ENCODE data around the gene COX7A2L.

The COX7A2L gene

DNA sequence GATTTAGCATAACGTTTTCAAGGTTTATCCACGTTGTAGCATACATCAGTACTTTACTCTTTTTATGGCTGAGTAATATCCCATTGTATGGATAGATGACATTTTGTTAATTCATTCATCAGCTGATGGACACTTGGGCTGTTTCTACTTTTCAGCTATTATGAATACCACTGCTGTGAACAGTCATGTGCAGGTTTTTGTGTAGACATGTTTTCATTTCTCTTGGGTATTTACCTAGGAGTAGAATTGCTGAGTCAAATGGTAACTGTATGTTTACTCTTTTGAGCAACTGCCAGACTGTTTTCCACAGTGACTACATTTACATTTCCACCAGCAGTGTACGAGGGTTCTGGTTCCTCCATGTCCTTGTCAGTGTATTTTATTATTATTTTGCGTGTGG, 33.9 kb downstream of the COX7A2L start:
- Histone ChIP-seq H3K36me3 (ENCODE audit: low read length) (peaks cover 14% of the 10 kb centered on the region; the same call in 1 of the 2 replicates), H3K27ac (ENCODE audit: low read depth, low read length) (no peak overlapping the region), H3K4me3 (ENCODE audit: insufficient read depth, low read length, poor library complexity, severe bottlenecking) (no peak overlapping the region), H3K4me2 (ENCODE audit: low read depth, low read length, poor library complexity, severe bottlenecking) (no peak overlapping the region), H2AFZ (ENCODE audit: low read depth, low read length, severe bottlenecking) (no peak overlapping the region), H4K20me1 (ENCODE audit: low read depth, low read length) (no peaks in the 10 kb centered on the region), H3K9me3 (ENCODE audit: insufficient read depth, low read length) (no peaks in the 10 kb centered on the region), H3F3A (ENCODE audit: insufficient read depth) (peaks cover 9% of the 10 kb centered on the region; the same call in 1 of the 2 replicates), H3K27me3 (ENCODE audit: low read length) (no peaks in the 10 kb centered on the region), H3K79me2 (ENCODE audit: insufficient read depth, low read length) (no peaks in the 10 kb centered on the region), H3K9me2 (replicated peaks; ENCODE audit: insufficient read depth, low read length) (no peaks in the 10 kb centered on the region), H3K9ac (ENCODE audit: low read length) (no peak overlapping the region)
- no peak for TF ChIP-seq EZH2phosphoT487 (conservative IDR thresholded peaks at IDR 0.05; ENCODE audit: low read length)
- TF ChIP-seq CTCF (IDR thresholded peaks at IDR 0.05; ENCODE audit: insufficient read depth, low read length, poor library complexity, severe bottlenecking) = no peak

- no peaks in the 10 kb centered on the region for H4K20me1 ChIP-seq (ENCODE audit: low read depth, low read length)
- H3K79me2 ChIP-seq (ENCODE audit: insufficient read depth, low read length) = no peaks in the 10 kb centered on the region
- H3K9ac ChIP-seq (ENCODE audit: low read length) = no peak overlapping the region
- no peak overlapping the region for H3K27ac ChIP-seq (ENCODE audit: low read depth, low read length)
- H3K4me3 ChIP-seq (ENCODE audit: insufficient read depth, low read length, poor library complexity, severe bottlenecking) = no peak overlapping the region
- TF ChIP-seq CTCF (IDR thresholded peaks at IDR 0.05; ENCODE audit: insufficient read depth, low read length, poor library complexity, severe bottlenecking) (no peak), EZH2phosphoT487 (conservative IDR thresholded peaks at IDR 0.05; ENCODE audit: low read length) (no peak)
- no peaks in the 10 kb centered on the region for H3K9me2 ChIP-seq (replicated peaks; ENCODE audit: insufficient read depth, low read length)
- no peak overlapping the region for H3K4me2 ChIP-seq (ENCODE audit: low read depth, low read length, poor library complexity, severe bottlenecking)
- H3K36me3 ChIP-seq (ENCODE audit: low read length) = peaks cover 10% of the 10 kb centered on the region; the same call in 1 of the 2 replicates
- H3F3A ChIP-seq (ENCODE audit: insufficient read depth) = peaks cover 9% of the 10 kb centered on the region; the same call in 1 of the 2 replicates
- no peaks in the 10 kb centered on the region for H3K9me3 ChIP-seq (ENCODE audit: insufficient read depth, low read length)
- no peaks in the 10 kb centered on the region for H3K27me3 ChIP-seq (ENCODE audit: low read length)
- no peak overlapping the region for H2AFZ ChIP-seq (ENCODE audit: low read depth, low read length, severe bottlenecking)
Measured at GRCh38 chr2:42325609-42326008, 35.4 kb downstream of the COX7A2L start.

- peaks cover 7% of the 10 kb centered on the region; the same call in 1 of the 2 replicates for H3K36me3 ChIP-seq (ENCODE audit: low read length)
- peaks cover 9% of the 10 kb centered on the region; the same call in 1 of the 2 replicates for H3F3A ChIP-seq (ENCODE audit: insufficient read depth)
- no peak overlapping the region for H3K4me3 ChIP-seq (ENCODE audit: insufficient read depth, low read length, poor library complexity, severe bottlenecking)
- no peak for TF ChIP-seq EZH2phosphoT487 (conservative IDR thresholded peaks at IDR 0.05; ENCODE audit: low read length)
- TF ChIP-seq CTCF (IDR thresholded peaks at IDR 0.05; ENCODE audit: insufficient read depth, low read length, poor library complexity, severe bottlenecking) = no peak
- H3K9me3 ChIP-seq (ENCODE audit: insufficient read depth, low read length) = no peaks in the 10 kb centered on the region
- no peaks in the 10 kb centered on the region for H4K20me1 ChIP-seq (ENCODE audit: low read depth, low read length)
- H3K79me2 ChIP-seq (ENCODE audit: insufficient read depth, low read length) = no peaks in the 10 kb centered on the region
- H3K27ac ChIP-seq (ENCODE audit: low read depth, low read length) = no peak overlapping the region
- H3K9me2 ChIP-seq (replicated peaks; ENCODE audit: insufficient read depth, low read length) = no peaks in the 10 kb centered on the region
- no peak overlapping the region for H2AFZ ChIP-seq (ENCODE audit: low read depth, low read length, severe bottlenecking)
- H3K9ac ChIP-seq (ENCODE audit: low read length) = no peak overlapping the region
- no peaks in the 10 kb centered on the region for H3K27me3 ChIP-seq (ENCODE audit: low read length)
- no peak overlapping the region for H3K4me2 ChIP-seq (ENCODE audit: low read depth, low read length, poor library complexity, severe bottlenecking)
Measured at GRCh38 chr2:42324949-42325348, 36.1 kb downstream of the COX7A2L start.

Data from SU-DHL-6 (cell line).